ENCODE data around the gene CDC42BPG. TPM values are rescaled to one million over a fixed set of nuclear protein-coding genes. Genes with fewer than 3 reads are reported as not detected.

Gene CDC42BPG
- total and polyA plus RNA-seq, 3 donors from 2014 or later: 5.3 to 9.2 (median 7.6) TPM

GRCh38 chr11:64854157-64854533 lies 9.7 kb upstream of the CDC42BPG start:
- TF ChIP-seq POLR2A (IDR thresholded peaks at IDR 0.05): no peak
- TF ChIP-seq CTCF (IDR thresholded peaks at IDR 0.05): no peak
- Histone ChIP-seq H3K27ac (no peak overlapping the region), H3K27me3 (no peaks in the 10 kb centered on the region), H3K4me1 (peaks cover 17% of the 10 kb centered on the region), H3K9me3 (no peaks in the 10 kb centered on the region), H3K36me3 (ENCODE audit: low read depth, missing control alignments) (no peaks in the 10 kb centered on the region), H3K4me3 (no peak overlapping the region)
- WGBS, 2 donors: 93% methylated on average over 17 to 25 of the region's 25 CpGs
- intact Hi-C loops (cut with DNase I; ENCODE audit: low total_unique reads): no loop called here
- no peak for DNase-seq

DNA sequence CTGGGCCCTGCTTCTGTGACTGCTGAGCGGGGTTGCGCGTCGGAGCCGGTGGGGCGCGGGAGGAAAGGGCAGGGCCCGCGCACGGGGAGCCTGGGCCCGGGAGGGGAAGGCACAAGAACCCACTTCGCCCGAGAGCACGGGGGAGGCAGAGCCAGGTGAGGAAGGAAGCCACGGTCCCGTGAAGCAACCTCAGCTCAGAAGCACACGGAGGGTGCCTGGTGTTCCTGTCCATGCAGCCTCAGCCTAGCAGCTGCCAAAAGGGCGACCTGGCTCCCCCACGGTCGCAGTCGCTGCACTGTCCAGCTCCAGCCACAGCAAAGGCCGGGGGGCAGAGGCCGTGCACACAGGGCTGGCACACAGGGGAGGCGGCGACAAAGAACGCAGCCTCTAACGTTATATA lies 9.3 kb upstream of the CDC42BPG start:
- peaks cover 17% of the 10 kb centered on the region for H3K4me1 ChIP-seq
- no peak for DNase-seq

DNA sequence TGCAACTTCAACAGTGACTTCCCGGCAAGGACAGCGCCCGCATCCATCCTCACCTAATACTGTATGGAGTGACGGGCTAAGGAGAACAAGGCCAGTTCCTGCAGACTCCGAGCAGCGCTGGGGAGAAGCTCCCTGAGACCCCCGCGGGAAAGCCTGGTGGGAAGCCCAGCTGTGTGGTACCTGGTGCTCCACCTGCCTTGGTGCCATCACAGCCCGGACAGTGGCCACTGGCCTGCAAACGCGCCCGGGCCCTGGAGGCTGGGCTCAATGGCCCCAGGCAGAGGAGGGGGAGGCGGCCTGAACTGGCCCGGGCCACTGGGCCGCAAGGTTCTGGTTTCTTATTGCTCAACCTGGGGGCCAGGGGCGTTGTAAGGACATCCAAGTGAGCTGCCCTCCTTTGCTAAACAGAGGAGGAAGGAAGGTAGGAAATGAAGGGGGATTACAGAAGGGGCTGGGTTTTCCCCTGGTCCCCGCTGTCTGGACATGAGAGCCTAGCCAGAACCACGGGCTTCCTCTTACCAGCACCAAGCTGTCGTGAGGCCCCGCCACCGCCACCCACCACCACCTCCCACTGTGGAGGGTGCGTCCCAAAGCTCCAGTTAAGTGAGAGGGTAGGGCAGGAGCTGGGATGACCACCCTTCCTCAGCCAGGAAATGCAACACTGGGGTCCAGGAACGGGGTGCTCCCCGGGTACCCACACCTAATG lies 8.5 kb upstream of the CDC42BPG start:
- 86 to 88% methylated on average over 20 to 24 of the region's 24 CpGs for whole genome bisulfite sequencing, 2 donors
- DNase-seq: no peak
- no peak overlapping the region for H3K27ac ChIP-seq
- TF ChIP-seq CTCF (IDR thresholded peaks at IDR 0.05) (no peak), POLR2A (IDR thresholded peaks at IDR 0.05) (no peak)
- peaks cover 17% of the 10 kb centered on the region for H3K4me1 ChIP-seq
- no peaks in the 10 kb centered on the region for H3K36me3 ChIP-seq (ENCODE audit: low read depth, missing control alignments)
- H3K9me3 ChIP-seq: no peaks in the 10 kb centered on the region
- intact Hi-C loops (cut with DNase I; ENCODE audit: low total_unique reads): no loop called here
- no peak overlapping the region for H3K4me3 ChIP-seq
- no peaks in the 10 kb centered on the region for H3K27me3 ChIP-seq

More for the DNA sequence above, 9.3 kb upstream of the CDC42BPG start:
- H3K36me3 ChIP-seq (ENCODE audit: low read depth, missing control alignments): no peaks in the 10 kb centered on the region
- H3K27me3 ChIP-seq: no peaks in the 10 kb centered on the region
- intact Hi-C loops (cut with DNase I; ENCODE audit: low total_unique reads): no loop called here
- H3K9me3 ChIP-seq: no peaks in the 10 kb centered on the region
- H3K4me3 ChIP-seq: no peak overlapping the region
- no peak for TF ChIP-seq POLR2A (IDR thresholded peaks at IDR 0.05)
- TF ChIP-seq CTCF (IDR thresholded peaks at IDR 0.05): no peak
- H3K27ac ChIP-seq: no peak overlapping the region
- WGBS, 2 donors: 80 to 88% methylated on average over 27 of the region's 27 CpGs

- Histone ChIP-seq H3K27ac (no peak overlapping the region), H3K9me3 (no peaks in the 10 kb centered on the region), H3K36me3 (ENCODE audit: low read depth, missing control alignments) (no peaks in the 10 kb centered on the region), H3K4me3 (no peak overlapping the region), H3K4me1 (peaks cover 20% of the 10 kb centered on the region), H3K27me3 (no peaks in the 10 kb centered on the region)
- no peak for DNase-seq
- WGBS, 2 donors: 82 to 91% methylated on average over 8 of the region's 8 CpGs
- TF ChIP-seq POLR2A (IDR thresholded peaks at IDR 0.05) (no peak), CTCF (IDR thresholded peaks at IDR 0.05) (no peak)
- intact Hi-C loops (cut with DNase I; ENCODE audit: low total_unique reads): no loop called here
These were observed 7.4 kb upstream of the CDC42BPG start for GRCh38 chr11:64851831-64852351.
